NCI-H2107 treated with DMSO at 0.1 percent for 48 hours (cell line): Measurements from ENCODE around the gene ELAVL3.
"Not testable (repeated sequence)": the region's sequence is repeated elsewhere in the genome, so short reads cannot be mapped to it uniquely, and the experiment has no call there.

Source experiments
- DNase-seq: peaks from one replicate; lab custom pipeline; 2025; ENCODE audit not compliant: unreplicated experiment; lab: John Stamatoyannopoulos, UW

Gene ELAVL3

DNA sequence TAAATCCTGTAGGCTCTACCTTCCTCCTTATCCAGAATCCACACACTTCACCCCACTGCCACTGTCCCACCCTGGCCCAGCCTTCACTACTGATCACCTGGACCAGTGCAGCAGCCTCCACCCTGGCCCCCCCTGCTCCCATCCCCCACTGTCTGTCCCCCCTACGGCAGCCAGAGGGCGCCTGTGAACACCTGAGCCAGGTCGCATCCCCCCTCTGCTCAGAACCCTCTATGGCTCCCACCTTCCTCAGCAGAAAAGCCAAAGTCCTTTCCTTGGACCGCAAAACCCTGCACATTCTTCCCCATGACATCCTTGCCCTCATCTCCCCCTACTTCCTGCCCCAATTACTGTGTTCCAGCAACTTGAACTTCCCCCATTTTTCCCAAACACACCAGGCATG lies 20.6 kb downstream of the ELAVL3 start:
- DNase-seq = no peak

DNA sequence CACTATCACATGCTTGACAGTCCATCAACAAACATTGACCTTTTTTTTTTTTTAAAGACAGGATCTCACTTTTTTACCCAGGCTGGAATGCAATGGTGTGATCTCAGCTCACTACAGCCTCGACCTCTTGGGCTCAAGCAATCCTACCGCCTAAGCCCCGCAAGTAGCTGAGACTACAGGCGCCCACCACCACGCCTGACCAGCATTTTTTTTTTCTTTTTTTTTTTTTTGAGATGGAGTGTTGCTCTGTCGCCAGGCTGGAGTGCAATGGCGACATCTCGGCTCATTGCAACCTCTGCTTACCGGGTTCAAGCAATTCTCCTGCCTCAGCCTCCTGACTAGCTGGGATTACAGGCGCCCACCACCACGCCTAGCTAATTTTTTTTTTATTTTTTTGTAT lies 21.9 kb downstream of the ELAVL3 start:
- DNase-seq = not testable (repeated sequence)

DNA sequence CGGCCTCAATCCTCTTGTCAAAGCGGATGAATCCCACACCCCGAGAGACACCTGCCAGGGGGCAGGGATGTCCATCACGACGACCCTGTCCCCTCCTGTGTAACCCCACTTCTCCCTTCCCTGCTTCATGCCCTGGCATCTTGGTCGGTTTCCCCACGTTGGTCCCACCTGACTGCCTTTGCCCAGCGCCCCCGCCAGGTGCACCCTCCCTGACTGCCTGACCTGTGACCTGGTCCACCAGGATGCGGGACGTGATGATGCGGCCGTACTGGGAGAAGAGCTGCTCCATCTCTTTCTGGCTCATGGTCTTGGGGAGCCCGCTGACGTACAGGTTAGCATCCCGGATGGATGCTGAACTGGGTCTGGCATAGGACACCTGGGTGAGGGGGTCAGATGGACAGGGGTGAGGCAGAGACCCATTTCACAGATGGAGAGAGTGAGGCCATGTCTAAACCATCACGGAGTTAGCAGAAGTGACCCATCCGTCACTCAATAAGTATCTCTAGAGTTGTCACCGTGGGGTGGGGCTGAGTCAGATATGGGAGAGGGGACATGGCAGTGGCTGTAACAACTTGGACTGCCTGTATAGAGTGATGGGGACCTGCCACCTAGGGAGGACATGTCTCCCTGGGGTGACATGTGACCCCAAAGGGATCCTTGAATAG lies 22.5 kb downstream of the ELAVL3 start:
- DNase-seq = no peak

DNA sequence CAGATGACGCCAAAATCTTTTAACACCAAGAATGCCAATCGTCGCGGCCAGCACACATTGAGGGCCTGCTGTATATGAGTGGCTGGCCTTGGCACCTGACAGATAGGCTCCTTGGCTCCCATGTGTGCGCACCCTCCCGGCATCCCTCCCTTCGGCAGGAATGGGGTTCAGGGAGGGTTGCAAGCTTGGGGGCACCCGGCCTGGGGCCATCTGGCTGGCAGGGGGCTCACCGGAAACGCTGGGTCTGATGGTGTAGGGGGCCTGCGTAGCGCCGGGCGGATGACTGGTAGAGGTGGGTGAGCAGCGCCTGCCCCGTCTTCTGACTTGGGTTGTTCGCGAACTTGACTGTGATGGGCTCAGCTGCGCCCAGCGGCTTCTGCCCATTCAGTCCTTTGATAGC lies 23.0 kb downstream of the ELAVL3 start:
- DNase-seq = no peak

DNA sequence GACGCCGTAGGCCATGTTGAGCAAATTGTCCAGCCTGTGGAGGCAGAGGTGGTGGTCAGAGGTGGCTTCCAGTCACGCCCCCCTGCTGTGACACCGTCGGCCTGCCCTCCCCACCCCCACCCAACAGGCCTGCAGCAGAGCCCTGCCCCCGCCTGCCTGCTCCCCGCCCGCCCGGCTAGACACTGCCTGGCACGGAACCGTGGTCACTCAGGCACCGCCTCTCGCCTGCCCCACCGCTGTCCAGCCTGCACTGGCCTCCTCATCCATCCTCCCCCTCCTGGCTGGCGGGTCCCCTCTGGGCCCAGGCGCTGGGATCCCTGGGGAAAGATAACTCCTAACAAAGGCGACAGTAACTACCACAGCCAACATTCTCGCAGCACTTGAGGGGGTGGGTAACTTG lies 23.7 kb downstream of the ELAVL3 start:
- DNase-seq = no peak

DNA sequence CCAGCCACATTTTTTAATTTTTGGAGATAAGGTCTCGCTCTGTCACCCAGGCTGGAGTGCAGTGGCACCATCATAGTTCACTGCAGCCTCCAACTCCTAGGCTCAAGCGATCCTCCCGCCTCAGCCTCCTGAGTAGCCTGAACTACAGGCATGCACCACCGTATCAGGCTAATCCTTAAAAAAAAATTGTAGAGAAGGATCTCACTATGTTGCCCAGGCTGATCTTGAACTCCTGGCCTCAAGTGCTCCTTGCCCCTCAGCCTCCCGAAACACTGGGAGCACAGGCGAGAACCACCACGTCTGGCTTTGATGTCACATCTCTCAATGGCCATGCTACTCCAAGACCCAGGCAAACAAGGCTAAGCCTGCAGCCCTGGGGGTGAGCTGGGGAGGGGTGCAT lies 24.2 kb downstream of the ELAVL3 start:
- no peak for DNase-seq

DNA sequence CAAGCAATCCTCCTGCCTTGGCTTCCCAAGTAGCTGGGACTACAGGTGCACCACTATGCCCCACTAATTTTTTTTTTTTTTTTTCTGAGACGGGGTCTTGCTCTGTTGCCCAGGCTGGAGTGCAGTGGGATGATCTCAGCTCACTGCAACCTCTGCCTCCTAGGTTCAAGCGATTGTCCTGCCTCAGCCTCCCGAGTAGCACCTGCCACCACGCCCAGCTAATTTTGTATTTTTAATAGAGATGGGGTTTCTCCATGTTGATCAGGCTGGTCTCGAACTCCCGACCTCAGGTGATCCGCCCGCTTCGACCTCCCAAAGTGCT lies 25.7 kb downstream of the ELAVL3 start:
- DNase-seq = not testable (repeated sequence)

DNA sequence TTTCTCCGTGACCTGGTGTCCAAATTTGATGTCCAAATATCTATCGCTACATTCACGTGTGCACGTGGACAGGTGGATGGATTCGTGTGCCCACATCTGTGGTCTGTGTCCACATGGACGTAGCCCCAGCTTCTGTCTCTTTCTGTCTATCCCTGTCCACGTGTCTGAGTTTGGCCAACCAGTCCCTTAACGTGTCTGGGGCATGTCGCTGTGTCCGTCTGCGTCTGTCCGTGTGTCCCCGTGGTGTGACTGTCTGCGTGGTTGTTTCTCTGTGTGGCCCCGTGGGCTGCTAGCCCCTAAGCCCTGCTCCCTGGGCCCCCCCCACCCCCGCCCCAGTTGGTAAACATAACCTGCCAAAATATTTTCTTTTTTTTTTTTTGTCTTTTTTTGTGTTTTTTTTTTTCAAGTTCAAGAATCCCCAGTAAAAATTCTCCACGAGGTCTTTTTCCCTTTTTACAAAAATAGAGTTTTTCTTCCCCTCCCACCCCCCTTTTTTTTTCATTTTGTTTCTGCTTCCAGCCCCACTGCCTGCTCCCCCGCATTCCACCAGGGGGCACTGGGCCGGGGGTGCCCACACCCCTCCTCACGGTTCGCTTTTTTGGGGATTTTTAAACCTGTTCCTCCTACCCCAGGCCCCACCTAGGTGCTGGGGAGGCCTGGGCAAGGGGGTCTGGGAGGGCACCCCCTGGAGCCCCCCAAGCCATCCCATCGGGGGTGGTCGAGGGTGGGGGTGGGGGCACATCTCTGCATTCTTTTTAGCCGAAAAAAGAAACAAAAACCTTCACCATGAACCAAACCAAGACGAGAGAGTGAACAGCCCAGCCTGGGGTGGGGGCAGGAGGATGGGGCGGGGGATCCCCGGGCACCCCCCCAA lies 27.1 kb downstream of the ELAVL3 start:
- DNase-seq = no peak

DNA sequence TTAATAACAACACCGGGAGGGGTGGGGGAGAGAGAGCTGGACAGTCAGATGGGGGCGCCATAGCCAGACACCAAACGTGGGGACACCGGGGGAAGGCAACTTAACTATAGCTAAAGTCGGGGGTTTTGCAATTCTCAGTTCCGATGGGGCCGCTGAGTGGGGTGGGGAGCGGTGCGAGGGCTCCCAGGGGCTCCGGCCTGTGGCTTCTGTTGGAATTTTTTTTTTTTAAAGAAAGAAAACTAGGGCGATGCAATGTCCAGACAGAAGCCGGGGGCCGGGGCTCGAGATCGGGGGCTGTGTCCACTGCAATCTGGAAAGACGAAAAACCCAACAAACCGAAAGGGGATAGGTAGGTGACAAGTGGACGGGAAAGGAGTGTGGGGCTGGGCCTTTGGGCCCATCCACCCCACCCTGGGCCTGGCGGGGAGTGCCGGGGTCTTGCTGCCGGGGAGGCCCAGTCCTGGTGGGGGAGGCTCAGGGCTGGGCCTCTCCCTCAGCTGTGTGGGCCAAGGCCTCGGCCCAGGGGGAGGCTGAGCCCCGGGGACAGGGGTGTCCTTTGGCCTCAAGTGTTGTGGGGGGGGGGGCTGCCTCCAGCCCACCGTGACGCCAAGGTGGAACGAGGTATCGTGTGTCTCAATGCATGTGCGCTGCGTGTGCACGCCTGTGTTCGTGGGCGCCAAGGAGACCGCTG lies 28.1 kb downstream of the ELAVL3 start:
- no peak for DNase-seq

DNA sequence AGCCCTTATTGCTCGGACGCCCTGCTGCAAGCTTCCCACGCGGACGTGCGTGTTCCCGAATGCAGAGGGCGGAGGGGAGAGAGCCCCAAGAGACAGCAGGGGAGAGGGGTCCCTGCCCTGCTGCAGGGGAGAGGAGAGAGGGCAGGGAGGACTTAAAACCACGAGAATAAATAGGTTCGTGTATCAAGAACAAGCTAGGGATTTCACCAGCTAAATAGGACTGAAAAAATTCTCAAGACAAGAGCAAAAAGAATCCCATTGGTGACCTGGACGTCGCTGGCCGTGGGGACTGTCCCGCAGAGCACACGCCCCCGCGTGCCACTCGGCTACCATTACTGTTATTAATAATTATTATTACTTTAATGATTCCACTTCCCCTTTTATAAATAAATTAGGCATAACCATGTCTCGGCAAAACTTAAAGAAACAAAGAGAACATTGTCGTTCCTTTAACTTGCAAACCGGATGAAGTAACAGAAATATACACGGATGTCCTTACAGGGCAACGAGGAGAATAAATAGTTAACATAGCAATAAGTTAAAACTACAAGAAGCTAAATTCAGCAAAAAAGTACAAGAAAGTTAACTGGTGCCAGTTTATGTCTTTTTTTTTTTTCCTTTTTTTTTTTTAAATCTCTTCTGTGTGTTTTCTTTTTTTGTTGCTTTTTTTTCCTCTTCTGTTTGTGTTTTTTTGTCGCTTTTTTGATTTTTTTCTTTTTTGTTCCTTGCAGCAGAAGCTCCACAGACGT lies 28.8 kb downstream of the ELAVL3 start:
- DNase-seq = no peak

DNA sequence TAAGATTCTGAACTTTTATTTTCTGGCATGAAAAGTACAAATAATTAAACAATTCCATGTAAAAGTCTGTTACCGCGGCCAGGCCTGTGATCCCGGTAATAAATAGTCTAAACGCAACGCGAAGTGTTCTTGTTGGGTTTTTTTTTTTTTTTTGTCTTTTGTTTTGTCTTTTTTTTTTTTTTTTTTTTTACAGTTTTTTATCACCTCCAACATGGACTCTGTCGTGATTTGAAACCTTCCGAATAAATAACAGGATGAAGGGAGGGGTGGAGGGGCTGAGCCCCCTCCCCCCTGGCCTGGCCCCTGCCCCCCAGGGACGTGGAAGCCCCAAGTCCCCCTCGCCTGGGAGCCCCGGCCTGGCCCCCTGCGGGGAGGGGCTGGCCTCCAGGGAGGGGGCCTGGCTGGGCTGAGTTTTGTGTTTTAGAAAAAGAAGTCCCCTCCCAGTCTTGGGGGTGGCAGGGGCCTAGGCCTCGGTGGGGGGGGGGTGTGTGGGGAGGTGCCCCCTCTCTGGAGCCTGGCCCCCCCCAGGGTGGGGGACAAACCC lies 29.4 kb downstream of the ELAVL3 start:
- no peak for DNase-seq

DNA sequence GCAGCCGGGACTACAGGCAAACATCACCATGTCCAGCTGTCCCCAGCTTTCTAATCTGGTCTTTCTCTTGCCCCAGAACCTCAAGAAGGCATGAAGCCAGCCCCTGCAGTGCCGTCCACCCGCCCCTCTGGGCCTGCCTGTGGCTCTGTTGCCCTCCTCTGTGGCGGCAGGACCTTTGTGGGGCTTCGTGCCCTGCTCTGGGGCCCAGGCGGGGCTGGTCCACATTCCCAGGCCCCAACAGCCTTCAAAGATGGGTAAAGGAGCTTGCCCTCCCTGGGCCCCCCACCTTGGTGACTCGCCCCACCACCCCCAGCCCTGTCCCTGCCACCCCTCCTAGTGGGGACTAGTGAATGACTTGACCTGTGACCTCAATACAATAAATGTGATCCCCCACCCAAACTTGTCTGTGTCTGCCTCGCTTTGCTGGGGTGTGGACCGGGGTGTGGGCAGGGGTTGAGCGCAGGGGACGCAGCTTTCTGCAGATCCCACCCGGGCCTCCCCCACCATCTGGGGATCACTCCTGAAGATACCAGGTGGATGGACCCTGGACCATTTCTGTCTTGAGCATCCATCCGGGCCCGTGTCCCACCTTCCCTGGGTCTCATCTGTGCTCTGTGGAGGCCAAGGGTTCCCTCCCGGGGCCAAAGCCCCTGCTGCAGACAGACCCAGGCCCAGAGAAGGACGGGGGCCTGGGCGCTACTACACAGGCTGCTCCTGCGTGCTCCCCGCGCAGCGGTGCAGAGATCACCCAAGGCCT lies 30.1 kb downstream of the ELAVL3 start:
- DNase-seq = no peak

DNA sequence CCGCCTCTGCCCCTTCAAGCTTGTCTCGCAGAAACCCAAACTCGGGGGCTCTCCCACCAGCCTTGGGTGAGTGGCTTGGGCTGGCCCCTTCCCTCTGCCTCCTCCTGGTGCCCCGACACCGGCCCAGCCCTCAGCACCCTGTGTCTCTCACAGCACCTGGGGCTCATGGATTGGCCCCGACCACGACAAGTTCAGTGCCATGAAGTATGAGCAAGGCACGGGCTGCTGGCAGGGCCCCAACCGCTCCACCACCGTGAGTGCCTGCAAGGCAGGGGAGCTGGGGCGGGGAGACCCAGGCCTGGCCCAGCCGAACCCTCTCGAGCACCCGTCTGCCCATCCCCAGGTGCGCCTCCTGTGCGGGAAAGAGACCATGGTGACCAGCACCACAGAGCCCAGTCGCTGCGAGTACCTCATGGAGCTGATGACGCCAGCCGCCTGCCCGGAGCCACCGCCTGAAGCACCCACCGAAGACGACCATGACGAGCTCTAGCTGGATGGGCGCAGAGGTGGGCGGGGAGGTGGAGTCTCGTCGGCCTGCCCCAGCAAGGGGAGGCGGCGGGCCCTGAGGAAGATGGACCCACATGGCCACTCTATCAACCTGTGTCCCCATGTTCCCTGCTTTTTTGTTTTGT lies 31.8 kb downstream of the ELAVL3 start:
- no peak for DNase-seq

DNA sequence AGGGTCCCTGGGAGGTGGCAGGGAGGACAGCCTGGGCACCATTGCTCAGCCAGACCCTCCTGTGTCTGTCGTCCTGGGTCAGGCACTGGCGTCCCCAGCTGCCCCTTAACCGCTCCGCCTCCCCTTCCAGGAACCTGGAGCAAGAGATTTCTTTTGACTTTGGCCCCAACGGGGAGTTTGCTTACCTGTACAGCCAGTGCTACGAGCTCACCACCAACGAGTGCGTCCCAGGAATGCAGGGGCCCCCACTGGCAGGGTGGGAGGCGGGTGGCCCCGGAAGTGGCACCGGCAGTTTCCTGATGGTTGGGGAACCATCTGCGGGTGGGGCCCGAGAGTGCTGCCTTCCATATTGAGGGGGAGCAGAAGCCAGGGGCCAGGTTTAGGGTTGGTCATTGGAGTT lies 32.4 kb downstream of the ELAVL3 start:
- no peak for DNase-seq

DNA sequence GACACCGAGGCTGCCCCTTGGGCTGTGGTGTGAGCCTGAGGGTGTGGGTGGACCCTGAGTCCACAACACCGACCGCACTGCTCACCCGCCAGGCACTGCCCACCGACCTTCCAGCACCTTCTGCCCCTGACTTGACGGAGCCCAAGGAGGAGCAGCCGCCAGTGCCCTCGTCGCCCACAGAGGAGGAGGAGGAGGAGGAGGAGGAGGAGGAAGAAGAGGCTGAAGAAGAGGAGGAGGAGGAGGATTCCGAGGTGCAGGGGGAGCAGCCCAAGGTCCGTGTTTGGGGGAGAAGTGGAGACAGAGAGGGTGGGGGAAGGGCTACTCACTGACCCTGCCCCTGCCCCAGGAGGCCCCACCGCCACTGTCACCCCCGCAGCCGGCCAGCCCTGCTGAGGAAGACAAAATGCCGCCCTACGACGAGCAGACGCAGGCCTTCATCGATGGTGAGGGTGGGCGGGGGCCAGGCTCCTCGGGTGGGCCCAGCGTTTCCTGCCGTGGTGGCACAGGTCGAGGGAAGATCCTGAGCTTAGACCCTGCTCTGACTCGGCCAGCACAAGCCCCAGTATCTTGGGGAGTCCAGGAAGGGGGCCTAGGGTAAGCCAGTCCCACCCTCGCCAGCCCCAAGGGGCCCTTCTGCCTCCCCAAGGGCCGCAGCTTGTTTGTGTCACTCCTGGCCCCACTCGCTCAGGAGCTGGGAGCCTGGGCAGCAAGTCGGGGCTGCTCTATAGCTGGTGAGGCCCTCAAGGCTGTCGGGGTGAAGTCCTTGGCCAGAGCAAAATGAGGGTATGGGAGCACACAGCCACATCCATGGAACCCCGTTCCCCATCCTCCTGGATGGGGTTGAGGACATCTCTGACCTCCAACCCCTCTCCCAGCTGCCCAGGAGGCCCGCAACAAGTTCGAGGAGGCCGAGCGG lies 33.2 kb downstream of the ELAVL3 start:
- DNase-seq = no peak

DNA sequence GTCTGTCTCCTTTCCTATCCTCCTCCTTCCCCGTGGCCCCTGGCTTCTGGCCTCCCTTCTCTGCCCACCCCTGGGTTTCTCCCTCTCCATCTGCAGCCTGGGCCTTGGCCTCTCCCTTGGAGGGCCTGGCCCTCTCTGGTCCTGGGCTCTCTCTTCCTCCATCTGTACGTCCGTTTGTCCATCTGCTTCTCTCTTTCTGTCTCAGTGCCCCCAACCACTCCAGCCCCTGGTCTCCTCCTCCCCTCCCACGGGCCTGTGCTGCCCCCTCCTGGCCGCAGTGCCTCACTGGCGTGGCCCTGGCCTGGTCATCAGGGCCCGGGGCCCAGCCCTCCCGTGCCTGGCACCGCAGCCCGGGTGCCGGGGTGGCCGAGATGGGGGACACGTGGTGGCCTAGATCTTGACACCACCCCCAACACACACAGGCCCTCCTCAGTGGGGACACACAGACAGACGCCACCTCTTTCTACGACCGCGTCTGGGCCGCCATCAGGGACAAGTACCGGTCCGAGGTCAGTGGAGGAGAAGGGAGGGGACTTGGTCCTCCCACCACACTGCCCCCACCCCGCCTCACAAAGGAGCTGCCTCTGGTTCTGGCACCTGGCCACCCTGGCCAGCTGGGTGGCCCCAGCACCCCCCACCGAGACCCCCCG lies 34.1 kb downstream of the ELAVL3 start:
- no peak for DNase-seq

DNA sequence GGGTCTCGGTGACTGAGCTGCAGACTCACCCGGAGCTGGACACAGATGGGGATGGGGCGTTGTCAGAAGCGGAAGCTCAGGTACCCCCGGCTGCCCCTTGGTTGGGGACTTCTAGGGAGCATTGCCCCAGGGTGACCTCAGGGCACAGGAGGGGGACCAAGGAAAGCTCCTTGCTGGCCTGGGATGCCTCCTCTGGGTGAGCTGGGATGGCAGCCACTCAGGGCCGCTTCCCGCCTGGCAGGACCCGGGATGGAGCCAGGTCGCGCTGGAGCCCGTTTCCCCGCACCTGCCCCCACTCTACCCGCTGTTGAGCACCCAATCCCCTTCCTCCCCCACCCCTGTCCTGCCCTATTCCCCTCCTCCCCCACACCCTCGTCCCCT lies 34.6 kb downstream of the ELAVL3 start:
- DNase-seq = no peak

DNA sequence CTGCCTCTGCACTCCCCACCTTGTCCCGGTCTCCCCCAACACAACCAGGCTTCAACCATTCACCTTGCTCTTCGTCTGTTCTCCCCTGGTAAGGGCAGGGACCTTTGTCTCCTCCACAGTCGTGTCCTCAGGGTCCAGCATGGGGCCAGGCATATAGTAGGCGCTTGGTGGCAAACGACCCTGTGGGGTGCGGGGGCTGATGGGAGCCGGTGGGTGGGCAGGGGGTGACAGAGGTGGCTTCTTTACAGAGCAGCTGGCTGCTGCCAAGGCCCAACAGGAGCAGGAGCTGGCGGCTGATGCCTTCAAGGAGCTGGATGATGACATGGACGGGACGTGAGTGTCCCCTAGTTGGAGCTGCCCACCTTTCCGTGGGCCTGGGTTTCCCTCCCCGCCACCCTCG lies 35.7 kb downstream of the ELAVL3 start:
- DNase-seq = no peak
